Measurements from ENCODE around the gene MLH1. TPM values are rescaled to one million over a fixed set of nuclear protein-coding genes. Genes with fewer than 3 reads are reported as not detected.

MLH1 gene
- polyA plus RNA-seq, 2 of the 4 experiments (the other 2 are of a cell fraction), result 61.8 to 73.1 TPM

- H3K4me3 ChIP-seq, result no peak overlapping the region
- no peak for ATAC-seq
- 98% methylated on average over 3 of the region's 3 CpGs for WGBS (ENCODE audit: missing lambda C conversion rate)
- TF ChIP-seq RNF2 (IDR thresholded peaks at IDR 0.05; ENCODE audit: borderline replicate concordance, low read depth) (no peak), RAD21 (conservative IDR thresholded peaks at IDR 0.05 in 1 of 2, IDR thresholded peaks at IDR 0.05 in 1 of 2) (no peak), RFX5 (IDR thresholded peaks at IDR 0.05) (no peak), KDM1A (IDR thresholded peaks at IDR 0.05; ENCODE audit: low read depth) (no peak)
- FAIRE-seq, result no peak
- H3K4me2 ChIP-seq, result no peak overlapping the region
- ChIA-PET POLR2A (no interaction called here), CTCF (interaction anchor here (0.9 kb wide), 1 partner anchor 156 kb away, joined by 3 read pairs; no protein-coding TSS in a partner anchor)
- no peak for DNase-seq (ENCODE audit: low read depth in 1 of 2, low spot score in 1 of 2)
- H3K4me1 ChIP-seq, result peaks cover 19% of the 10 kb centered on the region
- H3K9me3 ChIP-seq, result no peaks in the 10 kb centered on the region
- H3K27ac ChIP-seq, result no peak overlapping the region
Observed at GRCh38 chr3:37092484-37092883, 99.2 kb downstream of the MLH1 start.

- FAIRE-seq (no peak), ATAC-seq (no peak), DNase-seq (ENCODE audit: low read depth in 1 of 2, low spot score in 1 of 2) (no peak)
- 91% methylated on average over 2 of the region's 2 CpGs for WGBS (ENCODE audit: missing lambda C conversion rate)
- H3K4me3 ChIP-seq, result no peak overlapping the region
- POLR2A ChIA-PET, result no interaction called here
- H3K27ac ChIP-seq, result no peak overlapping the region
- TF ChIP-seq HOXA7 (CRISPR knock-in tag; IDR thresholded peaks at IDR 0.05) (no peak), POLR2AphosphoS2 (conservative IDR thresholded peaks at IDR 0.05; ENCODE audit: low read length) (no peak)
- no peaks in the 10 kb centered on the region for H3K9me3 ChIP-seq
- no peak overlapping the region for H3K4me2 ChIP-seq
- CTCF ChIA-PET, result no interaction called here
- peaks cover 29% of the 10 kb centered on the region for H3K4me1 ChIP-seq
Observed at GRCh38 chr3:37093481-37093880, 100.2 kb downstream of the MLH1 start.

GRCh38 chr3:37094636-37095035 lies 101.3 kb downstream of the MLH1 start:
- WGBS (ENCODE audit: missing lambda C conversion rate), result 85% methylated on average over 3 of the region's 3 CpGs
- no peak overlapping the region for H3K27ac ChIP-seq
- no peaks in the 10 kb centered on the region for H3K9me3 ChIP-seq
- TF ChIP-seq PBX3 (IDR thresholded peaks at IDR 0.05), result no peak
- TF ChIP-seq HEYL (CRISPR knock-in tag; IDR thresholded peaks at IDR 0.05), result no peak
- TF ChIP-seq REST (IDR thresholded peaks at IDR 0.05), result no peak
- TF ChIP-seq JUN (IDR thresholded peaks at IDR 0.05), result no peak
- TF ChIP-seq SMC3 (IDR thresholded peaks at IDR 0.05), result no peak
- TF ChIP-seq HMGXB4 (CRISPR knock-in tag; IDR thresholded peaks at IDR 0.05; ENCODE audit: borderline replicate concordance), result no peak
- no peak for TF ChIP-seq E2F6 (IDR thresholded peaks at IDR 0.05; ENCODE audit: borderline replicate concordance, low read depth)
- TF ChIP-seq HOXA7 (CRISPR knock-in tag; IDR thresholded peaks at IDR 0.05), result no peak
- DNase-seq (ENCODE audit: low read depth in 1 of 2, low spot score in 1 of 2), result no peak
- no peak overlapping the region for H3K4me2 ChIP-seq
- H3K4me3 ChIP-seq, result no peak overlapping the region
- FAIRE-seq, result no peak
- peaks cover 40% of the 10 kb centered on the region for H3K4me1 ChIP-seq
- no peak for ATAC-seq
- CTCF ChIA-PET, result no interaction called here
- POLR2A ChIA-PET, result no interaction called here

All from A549 (cell line).